Esophagus muscularis mucosa (tissue), 2 donors: ENCODE measurements around the gene PIN4.

Experiments
- EP300 ChIP-seq: sonication (generic); formaldehyde crosslinking; IDR thresholded peaks from one replicate; pipeline ENCODE4 v1.6.1; 2017; ENCODE audit warnings: antibody characterized with exemption
- POLR2A ChIP-seq: fragments of 450-650 bp; IDR thresholded peaks from one replicate; pipeline ENCODE4 v1.6.1; 2017; ENCODE audit warnings: antibody characterized with exemption, moderate library complexity, mild to moderate bottlenecking, low read depth

GRCh38 chrX:72245461-72246089 is 64.0 kb downstream of the PIN4 start:
- TF ChIP-seq POLR2A = no peak
- TF ChIP-seq EP300 = no peak
